ENCODE measurements around the gene IFT43.

IFT43 gene

DNA sequence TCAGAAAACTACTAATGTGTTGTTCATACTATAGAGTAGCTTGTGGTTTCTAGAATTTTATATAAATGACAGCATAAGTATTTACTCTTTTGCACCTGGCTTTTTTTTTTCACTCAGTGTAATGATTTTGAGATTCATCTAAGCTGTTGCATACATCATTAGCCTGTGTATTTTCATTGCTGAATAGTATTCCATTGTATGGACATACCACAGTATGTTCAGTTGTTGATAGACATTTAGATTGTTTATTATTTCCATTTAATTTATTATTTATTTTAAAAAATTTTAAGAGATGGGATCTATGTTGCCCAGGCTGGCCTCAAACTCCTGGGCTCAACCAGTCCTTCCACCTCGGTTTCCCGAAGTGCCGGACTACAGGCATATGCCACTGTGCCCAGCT is 80.0 kb downstream of the IFT43 start:
- Histone ChIP-seq H3K9me3 (ENCODE audit: control insufficient read depth in 1 of 2, low read length in 2 of 2) (peaks cover 0 to 4% of the 10 kb centered on the region in 2 donors), H3K27me3 (ENCODE audit: control insufficient read depth in 1 of 2, insufficient read depth in 2 of 2, low read length in 2 of 2) (no peaks in the 10 kb centered on the region), H3K36me3 (ENCODE audit: control insufficient read depth in 1 of 2, insufficient read depth in 2 of 2, low read length in 2 of 2) (peaks cover 0 to 39% of the 10 kb centered on the region in 2 donors), H3K4me1 (ENCODE audit: control insufficient read depth in 1 of 2, insufficient read depth in 2 of 2, low read length in 2 of 2) (no peaks in the 10 kb centered on the region), H3K9ac (ENCODE audit: low read depth in 1 of 2, low read length in 2 of 2) (no peak overlapping the region), H3K27ac (ENCODE audit: low read depth, low read length) (no peak overlapping the region), H3K4me3 (ENCODE audit: low read depth in 1 of 2, low read length in 2 of 2) (no peak overlapping the region)

DNA sequence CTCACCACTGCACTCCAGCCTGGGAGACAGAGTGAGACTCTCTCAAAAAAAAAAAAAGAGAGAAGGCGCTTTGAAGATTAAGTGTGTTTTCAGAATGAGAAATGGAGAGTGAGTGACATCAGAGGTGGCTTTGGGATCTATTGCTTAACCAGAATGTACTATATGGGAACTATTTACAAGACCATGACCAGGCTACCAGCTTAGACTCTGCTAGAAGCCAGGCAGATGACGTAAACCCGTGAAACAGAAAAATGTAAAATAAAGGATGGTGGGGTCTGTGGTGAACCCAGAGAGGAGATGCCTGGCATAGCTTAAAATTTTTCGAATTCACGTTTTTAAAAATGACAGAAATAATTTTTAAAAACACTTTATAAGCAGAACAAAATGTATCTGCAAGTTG is 82.0 kb downstream of the IFT43 start:
- H3K27me3 ChIP-seq (ENCODE audit: control insufficient read depth in 1 of 2, insufficient read depth in 2 of 2, low read length in 2 of 2): no peaks in the 10 kb centered on the region
- H3K4me3 ChIP-seq (ENCODE audit: low read depth in 1 of 2, low read length in 2 of 2): no peak overlapping the region
- peaks cover 0 to 43% of the 10 kb centered on the region in 2 donors for H3K36me3 ChIP-seq (ENCODE audit: control insufficient read depth in 1 of 2, insufficient read depth in 2 of 2, low read length in 2 of 2)
- no peak overlapping the region for H3K27ac ChIP-seq (ENCODE audit: low read depth, low read length)
- H3K9me3 ChIP-seq (ENCODE audit: control insufficient read depth in 1 of 2, low read length in 2 of 2): peaks cover 0 to 4% of the 10 kb centered on the region in 2 donors
- H3K4me1 ChIP-seq (ENCODE audit: control insufficient read depth in 1 of 2, insufficient read depth in 2 of 2, low read length in 2 of 2): no peaks in the 10 kb centered on the region
- no peak overlapping the region for H3K9ac ChIP-seq (ENCODE audit: low read depth in 1 of 2, low read length in 2 of 2)

DNA sequence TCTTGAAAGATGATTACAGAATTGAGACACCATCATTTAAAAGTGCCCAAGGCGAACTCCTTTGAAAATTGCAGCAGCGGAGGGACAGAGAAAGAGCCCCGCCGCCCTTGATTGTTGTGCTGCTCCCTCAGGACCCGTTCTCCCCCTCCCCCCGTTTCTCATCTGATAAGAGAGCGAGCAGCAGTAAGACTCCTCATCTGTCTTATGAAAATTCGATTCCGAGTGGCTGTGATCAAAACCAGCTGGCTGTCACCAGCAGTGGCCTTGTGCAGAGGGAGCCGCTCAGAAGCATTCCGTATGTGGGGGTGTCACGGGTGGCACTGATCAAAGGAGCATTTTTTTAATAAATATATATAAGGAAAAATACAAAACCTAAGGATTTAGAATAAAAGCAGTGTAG is 88.2 kb downstream of the IFT43 start:
- Histone ChIP-seq H3K9me3 (ENCODE audit: control insufficient read depth in 1 of 2, low read length in 2 of 2) (no peaks in the 10 kb centered on the region), H3K4me3 (ENCODE audit: low read depth in 1 of 2, low read length in 2 of 2) (no peak overlapping the region), H3K27me3 (ENCODE audit: control insufficient read depth in 1 of 2, insufficient read depth in 2 of 2, low read length in 2 of 2) (no peaks in the 10 kb centered on the region), H3K36me3 (ENCODE audit: control insufficient read depth in 1 of 2, insufficient read depth in 2 of 2, low read length in 2 of 2) (peaks cover 0 to 26% of the 10 kb centered on the region in 2 donors), H3K27ac (ENCODE audit: low read depth, low read length) (no peak overlapping the region), H3K9ac (ENCODE audit: low read depth in 1 of 2, low read length in 2 of 2) (no peak overlapping the region), H3K4me1 (ENCODE audit: control insufficient read depth in 1 of 2, insufficient read depth in 2 of 2, low read length in 2 of 2) (no peaks in the 10 kb centered on the region)

DNA sequence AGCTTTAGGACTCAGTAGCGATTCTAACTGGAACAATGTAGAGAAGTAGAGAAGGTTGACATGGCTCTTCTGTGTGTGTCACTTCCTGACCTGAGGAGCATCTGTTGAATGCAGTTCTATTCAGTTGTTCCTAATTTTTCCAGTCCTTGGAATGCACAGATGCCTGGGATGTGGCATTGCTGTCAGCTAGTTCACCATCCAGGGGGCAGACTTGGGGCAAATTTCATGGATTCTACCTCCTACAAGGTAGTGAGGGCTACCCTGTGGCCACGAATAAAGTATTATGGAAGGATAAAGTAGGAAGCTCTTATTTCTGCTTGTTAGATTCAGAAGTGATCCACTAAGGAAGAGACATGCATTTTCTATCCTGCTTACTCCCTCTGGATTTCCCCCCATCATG is 91.8 kb downstream of the IFT43 start:
- Histone ChIP-seq H3K9ac (ENCODE audit: low read depth in 1 of 2, low read length in 2 of 2) (no peak overlapping the region), H3K27me3 (ENCODE audit: control insufficient read depth in 1 of 2, insufficient read depth in 2 of 2, low read length in 2 of 2) (no peaks in the 10 kb centered on the region), H3K4me3 (ENCODE audit: low read depth in 1 of 2, low read length in 2 of 2) (no peak overlapping the region), H3K9me3 (ENCODE audit: control insufficient read depth in 1 of 2, low read length in 2 of 2) (no peaks in the 10 kb centered on the region), H3K36me3 (ENCODE audit: control insufficient read depth in 1 of 2, insufficient read depth in 2 of 2, low read length in 2 of 2) (peaks cover 0 to 21% of the 10 kb centered on the region in 2 donors), H3K4me1 (ENCODE audit: control insufficient read depth in 1 of 2, insufficient read depth in 2 of 2, low read length in 2 of 2) (no peaks in the 10 kb centered on the region), H3K27ac (ENCODE audit: low read depth, low read length) (no peak overlapping the region)

GRCh38 chr14:76078501-76078900 is 92.9 kb downstream of the IFT43 start:
- H3K36me3 ChIP-seq (ENCODE audit: control insufficient read depth in 1 of 2, insufficient read depth in 2 of 2, low read length in 2 of 2): peaks cover 0 to 32% of the 10 kb centered on the region in 2 donors
- no peaks in the 10 kb centered on the region for H3K4me1 ChIP-seq (ENCODE audit: control insufficient read depth in 1 of 2, insufficient read depth in 2 of 2, low read length in 2 of 2)
- H3K9me3 ChIP-seq (ENCODE audit: control insufficient read depth in 1 of 2, low read length in 2 of 2): no peaks in the 10 kb centered on the region
- H3K27ac ChIP-seq (ENCODE audit: low read depth, low read length): no peak overlapping the region
- H3K9ac ChIP-seq (ENCODE audit: low read depth in 1 of 2, low read length in 2 of 2): no peak overlapping the region
- no peak overlapping the region for H3K4me3 ChIP-seq (ENCODE audit: low read depth in 1 of 2, low read length in 2 of 2)
- no peaks in the 10 kb centered on the region for H3K27me3 ChIP-seq (ENCODE audit: control insufficient read depth in 1 of 2, insufficient read depth in 2 of 2, low read length in 2 of 2)

GRCh38 chr14:76080025-76080424 is 94.5 kb downstream of the IFT43 start:
- H3K27ac ChIP-seq (ENCODE audit: low read depth, low read length): no peak overlapping the region
- H3K4me3 ChIP-seq (ENCODE audit: low read depth in 1 of 2, low read length in 2 of 2): no peak overlapping the region
- H3K9me3 ChIP-seq (ENCODE audit: control insufficient read depth in 1 of 2, low read length in 2 of 2): no peaks in the 10 kb centered on the region
- H3K9ac ChIP-seq (ENCODE audit: low read depth in 1 of 2, low read length in 2 of 2): no peak overlapping the region
- H3K4me1 ChIP-seq (ENCODE audit: control insufficient read depth in 1 of 2, insufficient read depth in 2 of 2, low read length in 2 of 2): no peaks in the 10 kb centered on the region
- H3K36me3 ChIP-seq (ENCODE audit: control insufficient read depth in 1 of 2, insufficient read depth in 2 of 2, low read length in 2 of 2): peaks cover 0 to 34% of the 10 kb centered on the region in 2 donors
- H3K27me3 ChIP-seq (ENCODE audit: control insufficient read depth in 1 of 2, insufficient read depth in 2 of 2, low read length in 2 of 2): no peaks in the 10 kb centered on the region

DNA sequence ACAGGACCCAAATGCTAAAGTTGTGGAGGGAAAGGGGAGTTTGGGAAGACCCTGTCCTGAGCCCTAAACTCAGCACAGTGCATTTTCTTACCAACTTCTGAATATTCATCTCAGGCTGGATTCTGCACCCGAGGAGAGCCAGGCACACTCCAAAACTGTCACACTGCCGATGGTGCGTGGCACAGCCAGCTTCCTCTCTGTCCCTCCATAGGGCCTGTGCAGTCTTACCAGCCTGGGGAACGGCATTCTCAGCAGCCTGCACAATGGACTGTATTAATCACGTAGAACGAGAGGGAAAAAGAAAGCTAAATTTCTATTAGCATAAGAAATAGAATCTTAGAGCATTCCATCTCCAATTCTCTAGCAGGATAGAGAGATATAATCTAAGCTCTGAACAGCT is 94.9 kb downstream of the IFT43 start:
- Histone ChIP-seq H3K4me1 (ENCODE audit: control insufficient read depth in 1 of 2, insufficient read depth in 2 of 2, low read length in 2 of 2) (no peaks in the 10 kb centered on the region), H3K9me3 (ENCODE audit: control insufficient read depth in 1 of 2, low read length in 2 of 2) (no peaks in the 10 kb centered on the region), H3K4me3 (ENCODE audit: low read depth in 1 of 2, low read length in 2 of 2) (no peak overlapping the region), H3K9ac (ENCODE audit: low read depth in 1 of 2, low read length in 2 of 2) (no peak overlapping the region), H3K27ac (ENCODE audit: low read depth, low read length) (no peak overlapping the region), H3K36me3 (ENCODE audit: control insufficient read depth in 1 of 2, insufficient read depth in 2 of 2, low read length in 2 of 2) (peaks cover 0 to 36% of the 10 kb centered on the region in 2 donors), H3K27me3 (ENCODE audit: control insufficient read depth in 1 of 2, insufficient read depth in 2 of 2, low read length in 2 of 2) (no peaks in the 10 kb centered on the region)

GRCh38 chr14:76081642-76082041 is 96.1 kb downstream of the IFT43 start:
- Histone ChIP-seq H3K4me3 (ENCODE audit: low read depth in 1 of 2, low read length in 2 of 2) (no peak overlapping the region), H3K9ac (ENCODE audit: low read depth in 1 of 2, low read length in 2 of 2) (no peak overlapping the region), H3K27me3 (ENCODE audit: control insufficient read depth in 1 of 2, insufficient read depth in 2 of 2, low read length in 2 of 2) (no peaks in the 10 kb centered on the region), H3K9me3 (ENCODE audit: control insufficient read depth in 1 of 2, low read length in 2 of 2) (no peaks in the 10 kb centered on the region), H3K36me3 (ENCODE audit: control insufficient read depth in 1 of 2, insufficient read depth in 2 of 2, low read length in 2 of 2) (peaks cover 0 to 33% of the 10 kb centered on the region in 2 donors), H3K27ac (ENCODE audit: low read depth, low read length) (no peak overlapping the region), H3K4me1 (ENCODE audit: control insufficient read depth in 1 of 2, insufficient read depth in 2 of 2, low read length in 2 of 2) (no peaks in the 10 kb centered on the region)

- no peaks in the 10 kb centered on the region for H3K27me3 ChIP-seq (ENCODE audit: control insufficient read depth in 1 of 2, insufficient read depth in 2 of 2, low read length in 2 of 2)
- no peak overlapping the region for H3K9ac ChIP-seq (ENCODE audit: low read depth in 1 of 2, low read length in 2 of 2)
Observed at GRCh38 chr14:76083796-76084765, 98.5 kb downstream of the IFT43 start.

DNA sequence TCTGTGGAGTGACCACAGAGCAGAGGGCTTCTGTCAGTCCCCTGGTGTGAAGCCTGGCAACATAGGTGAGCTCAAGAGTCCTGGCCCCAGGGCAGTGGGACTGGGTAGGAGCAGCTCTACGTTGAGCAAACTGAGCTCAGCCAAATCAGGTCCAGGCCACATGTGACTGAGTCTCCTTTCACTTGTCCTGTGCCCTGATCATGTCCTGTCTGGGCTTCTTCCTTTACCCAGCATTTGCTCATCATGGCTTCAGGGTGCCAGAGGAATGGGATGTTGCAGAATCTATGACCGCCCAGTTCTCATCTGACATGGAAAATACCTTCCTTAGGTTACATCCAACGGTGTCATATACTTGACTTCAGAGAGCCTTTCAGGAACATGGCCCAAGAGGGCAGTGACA is 99.8 kb downstream of the IFT43 start:
- Histone ChIP-seq H3K36me3 (ENCODE audit: control insufficient read depth in 1 of 2, insufficient read depth in 2 of 2, low read length in 2 of 2) (peaks cover 0 to 24% of the 10 kb centered on the region in 2 donors), H3K27me3 (ENCODE audit: control insufficient read depth in 1 of 2, insufficient read depth in 2 of 2, low read length in 2 of 2) (no peaks in the 10 kb centered on the region), H3K27ac (ENCODE audit: low read depth, low read length) (no peak overlapping the region), H3K9me3 (ENCODE audit: control insufficient read depth in 1 of 2, low read length in 2 of 2) (no peaks in the 10 kb centered on the region), H3K4me1 (ENCODE audit: control insufficient read depth in 1 of 2, insufficient read depth in 2 of 2, low read length in 2 of 2) (peaks cover 0 to 10% of the 10 kb centered on the region in 2 donors), H3K4me3 (ENCODE audit: low read depth in 1 of 2, low read length in 2 of 2) (no peak overlapping the region), H3K9ac (ENCODE audit: low read depth in 1 of 2, low read length in 2 of 2) (no peak overlapping the region)

More at GRCh38 chr14:76083796-76084765, 98.5 kb downstream of the IFT43 start:
- H3K27ac ChIP-seq (ENCODE audit: low read depth, low read length): no peak overlapping the region
- H3K4me1 ChIP-seq (ENCODE audit: control insufficient read depth in 1 of 2, insufficient read depth in 2 of 2, low read length in 2 of 2): peaks cover 0 to 4% of the 10 kb centered on the region in 2 donors
- peaks cover 0 to 27% of the 10 kb centered on the region in 2 donors for H3K36me3 ChIP-seq (ENCODE audit: control insufficient read depth in 1 of 2, insufficient read depth in 2 of 2, low read length in 2 of 2)
- H3K4me3 ChIP-seq (ENCODE audit: low read depth in 1 of 2, low read length in 2 of 2): no peak overlapping the region
- no peaks in the 10 kb centered on the region for H3K9me3 ChIP-seq (ENCODE audit: control insufficient read depth in 1 of 2, low read length in 2 of 2)
